Measurements from ENCODE around the gene S100PBP. TPM values are rescaled to one million over a fixed set of nuclear protein-coding genes. Genes with fewer than 3 reads are reported as not detected.

Gene S100PBP
- total RNA-seq, 2 experiments from 2014 or later, result 27.9 to 34.3 TPM

DNA sequence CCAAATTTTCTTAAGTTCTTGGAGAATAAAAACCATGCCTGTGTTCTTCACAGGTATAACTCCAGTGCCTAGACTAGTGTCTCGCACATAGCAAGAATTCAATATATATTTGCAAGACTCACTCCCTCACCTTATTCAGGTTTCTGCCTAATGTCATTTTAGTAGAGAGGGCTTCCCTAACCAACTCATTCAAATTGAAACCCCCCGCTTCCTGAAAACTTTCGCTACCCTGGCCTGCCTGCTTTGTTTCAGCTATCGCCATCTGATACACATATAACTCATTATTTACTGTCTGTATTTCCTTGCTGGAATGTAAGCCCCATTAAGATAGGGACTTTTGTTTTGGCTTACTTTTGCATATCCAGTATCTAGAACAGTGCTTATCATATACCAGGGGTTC, 8.9 kb upstream of the S100PBP start:
- ATAC-seq, result no peak
- Mint-ChIP-seq H3K36me3 (ENCODE audit: low read depth) (peaks cover 76% of the 10 kb centered on the region), H3K9me3 (ENCODE audit: low read depth) (no peaks in the 10 kb centered on the region), H3K4me1 (peaks cover 28% of the 10 kb centered on the region), H3K27me3 (no peaks in the 10 kb centered on the region), H3K4me3 (no peak overlapping the region), H3K27ac (no peak overlapping the region)
- intact Hi-C loops (cut with DNase I, micrococcal nuclease), result no loop called here
- ChIA-PET CTCF (no interaction called here), POLR2A (no interaction called here)
- no peak for DNase-seq

DNA sequence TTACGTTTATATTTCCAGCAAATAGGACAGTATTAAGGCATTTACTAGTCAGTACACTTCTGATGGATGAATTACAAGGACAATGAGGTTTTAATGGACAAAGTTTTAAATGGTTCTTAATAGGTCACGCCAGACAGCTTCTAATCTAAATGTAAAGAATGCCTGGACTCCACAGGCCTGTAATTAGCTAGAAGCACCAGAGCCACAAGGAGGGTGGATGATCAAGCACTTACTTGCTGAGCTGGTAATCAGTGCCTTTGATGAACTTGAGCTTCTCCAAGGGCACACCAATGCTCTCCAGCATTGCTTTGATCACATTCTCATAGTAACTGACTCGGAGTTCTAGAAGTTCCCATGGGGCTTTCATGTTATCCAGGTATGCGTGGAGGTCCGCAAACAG, 7.1 kb upstream of the S100PBP start:
- Mint-ChIP-seq H3K4me3 (no peak overlapping the region), H3K4me1 (peaks cover 45% of the 10 kb centered on the region), H3K27me3 (no peaks in the 10 kb centered on the region), H3K36me3 (ENCODE audit: low read depth) (peaks cover 83% of the 10 kb centered on the region), H3K27ac (no peak overlapping the region), H3K9me3 (ENCODE audit: low read depth) (no peaks in the 10 kb centered on the region)
- ChIA-PET POLR2A (no interaction called here), CTCF (no interaction called here)
- ATAC-seq, result no peak
- intact Hi-C loops (cut with DNase I, micrococcal nuclease), result loop anchor here in 1 of 2 experiments (10.0 kb wide), 1 partner anchor 1166 kb away; the partner anchor contains the start of gene PEF1
- no peak for DNase-seq

DNA sequence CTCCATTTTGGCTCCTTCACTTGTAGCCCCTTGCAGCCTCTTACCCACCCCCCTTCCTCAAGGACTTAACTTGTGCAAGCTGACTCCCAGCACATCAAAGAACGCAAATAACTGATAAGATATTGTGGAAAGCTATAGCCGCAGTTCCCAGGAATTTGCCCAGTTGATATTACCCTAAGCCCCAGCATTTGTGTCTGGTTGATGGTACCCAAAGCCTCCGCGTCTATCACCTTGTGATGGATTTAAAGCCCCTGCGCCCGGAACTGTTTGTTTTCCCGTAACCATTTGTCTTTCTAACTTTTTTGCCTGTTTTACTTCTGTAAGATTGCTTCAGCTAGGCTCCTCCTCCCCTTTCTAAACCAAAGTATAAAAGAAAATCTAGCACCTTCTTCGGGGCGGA, 6.2 kb upstream of the S100PBP start:
- Mint-ChIP-seq H3K9me3 (ENCODE audit: low read depth) (no peaks in the 10 kb centered on the region), H3K27me3 (no peaks in the 10 kb centered on the region), H3K27ac (no peak overlapping the region), H3K4me1 (peaks cover 50% of the 10 kb centered on the region), H3K4me3 (no peak overlapping the region), H3K36me3 (ENCODE audit: low read depth) (peaks cover 82% of the 10 kb centered on the region)
- intact Hi-C loops (cut with DNase I, micrococcal nuclease), result loop anchor here in 1 of 2 experiments (10.0 kb wide), 1 partner anchor 1166 kb away; the partner anchor contains the start of gene PEF1
- CTCF ChIA-PET, result interaction anchor here (0.6 to 1.1 kb wide), 4 partner anchors 15 to 192 kb away, joined by 3 to 5 read pairs (median 3); no protein-coding TSS in a partner anchor
- ATAC-seq, result no peak
- DNase-seq, result no peak
- POLR2A ChIA-PET, result interaction anchor here (0.7 kb wide), 1 partner anchor 99 kb away, joined by 3 read pairs; no protein-coding TSS in a partner anchor

DNA sequence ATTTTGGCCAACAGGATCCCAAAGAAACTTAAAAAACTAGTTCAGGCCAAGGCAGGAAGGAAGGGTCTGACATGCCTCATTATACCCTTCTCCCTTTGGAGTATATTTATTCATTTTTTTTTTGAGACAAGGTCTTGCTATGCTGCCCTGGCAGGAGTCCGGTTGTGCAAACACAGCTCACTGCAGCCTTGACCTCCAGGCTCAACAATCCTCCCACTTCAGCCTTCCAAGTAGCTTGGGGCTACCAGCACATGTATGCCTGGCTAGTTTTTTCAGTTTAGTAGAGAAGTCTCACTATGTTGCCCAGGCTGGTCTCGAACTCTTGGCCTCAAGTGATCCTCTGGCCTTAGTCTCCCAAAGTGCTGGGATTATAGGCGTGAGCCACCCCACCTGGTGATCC, 5.5 kb upstream of the S100PBP start:
- DNase-seq (no peak), ATAC-seq (no peak)
- ChIA-PET CTCF (interaction anchor here (1.0 to 1.1 kb wide), 2 partner anchors 37 to 39 kb away, joined by 3 to 5 read pairs; no protein-coding TSS in a partner anchor), POLR2A (no interaction called here)
- intact Hi-C loops (cut with DNase I, micrococcal nuclease), result loop anchor here in 1 of 2 experiments (10.0 kb wide), 1 partner anchor 1167 kb away; the partner anchor contains the start of gene PEF1
- Mint-ChIP-seq H3K4me1 (peaks cover 50% of the 10 kb centered on the region), H3K27ac (no peak overlapping the region), H3K36me3 (ENCODE audit: low read depth) (peaks cover 82% of the 10 kb centered on the region), H3K9me3 (ENCODE audit: low read depth) (no peaks in the 10 kb centered on the region), H3K4me3 (no peak overlapping the region), H3K27me3 (no peaks in the 10 kb centered on the region)

DNA sequence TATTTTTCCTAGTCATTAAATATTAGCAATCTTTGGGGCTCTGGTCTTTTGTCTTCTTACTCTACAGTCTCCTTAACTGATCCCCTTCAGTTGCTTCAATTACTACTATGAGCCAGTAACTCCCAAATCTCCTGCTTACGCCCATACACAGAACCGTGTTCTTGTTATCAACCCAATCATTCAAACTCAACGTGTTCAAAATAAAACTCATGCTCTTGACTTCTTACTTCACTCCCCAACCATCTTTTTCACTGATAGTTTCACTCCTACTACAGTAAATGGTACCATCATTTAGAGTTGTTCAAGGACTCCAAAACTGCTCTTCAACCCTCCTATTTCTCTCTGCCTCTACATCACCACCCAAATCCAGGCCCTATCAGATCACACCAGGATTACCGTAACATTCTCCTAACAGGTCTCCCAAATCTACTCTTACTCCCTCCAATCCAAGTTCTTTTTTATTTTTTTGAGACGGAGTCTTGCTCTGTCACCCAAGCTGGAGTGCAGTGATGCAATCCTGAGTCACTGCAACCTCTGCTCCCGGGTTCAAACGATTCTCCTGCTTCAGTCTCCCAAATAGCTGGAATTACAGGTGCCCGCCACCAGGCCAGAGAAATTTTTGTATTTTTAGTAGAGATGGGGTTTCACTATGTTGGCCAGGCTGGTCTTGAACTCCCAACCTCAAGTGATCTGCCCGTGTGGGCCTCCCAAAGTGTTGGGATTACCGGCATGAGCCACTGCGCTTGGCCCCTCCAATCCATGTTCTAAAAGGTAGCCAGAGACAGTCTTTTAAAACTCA, 3.3 kb upstream of the S100PBP start:
- H3K36me3 Mint-ChIP-seq (ENCODE audit: low read depth), result peaks cover 66% of the 10 kb centered on the region
- H3K27ac Mint-ChIP-seq, result peak overlapping the region; percentile 30
- intact Hi-C loops (cut with DNase I, micrococcal nuclease), result loop anchor here in 1 of 2 experiments (10.0 kb wide), 1 partner anchor 1169 kb away; the partner anchor contains the start of gene PEF1
- H3K9me3 Mint-ChIP-seq (ENCODE audit: low read depth), result no peaks in the 10 kb centered on the region
- ATAC-seq (no peak), DNase-seq (no peak)
- peak overlapping the region; percentile 19 for H3K4me3 Mint-ChIP-seq
- H3K4me1 Mint-ChIP-seq, result peaks cover 54% of the 10 kb centered on the region
- ChIA-PET POLR2A (no interaction called here), CTCF (no interaction called here)
- H3K27me3 Mint-ChIP-seq, result no peaks in the 10 kb centered on the region

DNA sequence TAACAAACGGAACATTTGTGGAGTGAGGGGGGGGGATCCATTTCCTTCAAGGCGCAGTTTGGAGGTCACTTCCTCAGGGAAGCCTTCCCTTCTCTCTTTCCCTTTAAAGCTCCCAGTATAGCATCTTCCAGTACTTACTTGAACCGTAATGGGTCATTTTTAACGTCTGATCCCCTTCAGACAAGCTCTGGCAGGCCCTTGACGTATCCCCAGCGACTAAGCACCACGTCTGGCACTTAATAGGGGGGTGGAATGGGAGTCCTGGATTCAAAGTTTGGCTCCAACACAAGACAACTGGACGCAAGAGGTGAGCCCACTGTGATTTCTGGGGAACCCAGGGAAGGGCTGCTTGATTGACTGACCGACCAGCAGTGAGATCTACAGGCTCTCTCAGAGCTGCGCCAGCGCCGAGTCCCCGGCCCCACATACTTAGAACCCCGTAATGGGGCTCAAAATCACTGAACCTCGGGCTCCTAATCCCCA, 736 bp upstream of the S100PBP start:
- ATAC-seq, result peak; percentile 17
- Mint-ChIP-seq H3K4me1 (peaks cover 52% of the 10 kb centered on the region), H3K27me3 (no peaks in the 10 kb centered on the region), H3K9me3 (ENCODE audit: low read depth) (no peaks in the 10 kb centered on the region), H3K4me3 (peak overlapping the region; percentile 97), H3K27ac (peak overlapping the region; percentile 99), H3K36me3 (ENCODE audit: low read depth) (peaks cover 42% of the 10 kb centered on the region)
- DNase-seq, result no peak
- intact Hi-C loops (cut with DNase I, micrococcal nuclease), result loop anchor here (1.0 to 10.0 kb wide), 20 partner anchors 15 to 1172 kb away; partner anchors contain the start of genes AZIN2 (in 1 of the 2), BSDC1 (in 1 of the 2), EIF3I (in 1 of the 2) and HDAC1 (in 1 of the 2)
- ChIA-PET CTCF (interaction anchor here (0.6 kb wide), 1 partner anchor 91 kb away, joined by 3 read pairs; no protein-coding TSS in a partner anchor), POLR2A (interaction anchor here (0.8 to 1.0 kb wide), 2 partner anchors 18 to 296 kb away, joined by 3 to 4 read pairs; no protein-coding TSS in a partner anchor)

DNA sequence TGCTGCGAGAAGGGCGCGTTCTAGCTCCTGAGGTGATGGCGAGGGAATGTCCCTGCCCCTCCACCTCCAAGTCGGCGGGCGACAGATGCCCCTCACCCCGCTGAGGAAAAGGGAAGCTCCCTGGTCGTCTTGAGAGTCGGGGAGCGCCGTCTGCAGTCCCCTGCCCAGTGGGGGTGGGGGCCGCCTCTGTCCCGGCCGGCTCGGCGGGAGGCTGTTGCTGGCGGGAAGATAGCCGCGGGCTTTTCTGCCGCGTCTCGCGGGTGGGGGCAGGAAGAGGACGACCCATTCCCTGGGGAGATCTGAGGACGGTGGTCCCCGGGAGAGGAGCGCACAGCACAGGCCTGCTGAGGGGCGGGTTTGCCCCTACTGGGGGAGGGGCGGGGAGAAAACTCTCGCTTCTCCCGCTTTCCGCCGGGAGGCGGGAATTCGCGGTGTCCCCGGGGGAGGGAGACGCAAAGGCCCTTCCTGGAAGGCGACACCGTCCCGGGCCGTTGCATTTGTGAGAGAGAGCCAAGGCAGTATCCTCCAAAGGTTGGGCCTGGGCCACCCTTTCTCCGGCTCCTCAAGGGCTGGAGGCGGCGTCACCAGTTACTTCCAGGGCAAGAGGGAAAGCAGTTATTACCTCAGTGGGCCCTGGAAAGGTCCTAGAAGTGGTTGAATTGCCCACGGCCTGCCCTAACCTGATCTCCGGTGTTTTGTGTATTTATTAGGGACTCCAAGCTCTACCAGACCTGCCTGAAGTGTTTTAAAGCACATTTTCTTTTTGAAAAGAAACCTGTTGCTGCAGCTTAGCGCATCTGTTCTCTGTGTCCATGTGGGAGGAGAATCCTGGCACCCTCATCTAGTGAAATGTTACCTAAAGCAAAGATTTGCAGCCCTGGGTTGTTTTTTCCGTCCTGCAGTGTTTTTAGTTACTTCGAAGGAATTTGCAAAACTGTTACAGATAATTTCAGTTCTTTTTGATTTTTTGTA, 648 bp downstream of the S100PBP start:
- DNase-seq, result peak; percentile 61
- ChIA-PET CTCF (interaction anchor here (0.6 kb wide), 1 partner anchor 638 kb away, joined by 5 read pairs; no protein-coding TSS in a partner anchor), POLR2A (interaction anchor here (0.6 to 1.0 kb wide), 4 partner anchors 13 to 298 kb away, joined by 3 to 7 read pairs (median 4); no protein-coding TSS in a partner anchor)
- peak overlapping the region; percentile 97 for H3K4me3 Mint-ChIP-seq
- no peaks in the 10 kb centered on the region for H3K9me3 Mint-ChIP-seq (ENCODE audit: low read depth)
- intact Hi-C loops (cut with DNase I, micrococcal nuclease), result loop anchor here (1.0 to 10.0 kb wide), 20 partner anchors 17 to 1173 kb away; partner anchors contain the start of genes AZIN2 (in 1 of the 2), BSDC1 (in 1 of the 2), EIF3I (in 1 of the 2) and HDAC1 (in 1 of the 2)
- H3K4me1 Mint-ChIP-seq, result peaks cover 45% of the 10 kb centered on the region
- peaks cover 34% of the 10 kb centered on the region for H3K36me3 Mint-ChIP-seq (ENCODE audit: low read depth)
- peak; percentile 3 for ATAC-seq
- H3K27me3 Mint-ChIP-seq, result no peaks in the 10 kb centered on the region
- peak overlapping the region; percentile 99 for H3K27ac Mint-ChIP-seq

DNA sequence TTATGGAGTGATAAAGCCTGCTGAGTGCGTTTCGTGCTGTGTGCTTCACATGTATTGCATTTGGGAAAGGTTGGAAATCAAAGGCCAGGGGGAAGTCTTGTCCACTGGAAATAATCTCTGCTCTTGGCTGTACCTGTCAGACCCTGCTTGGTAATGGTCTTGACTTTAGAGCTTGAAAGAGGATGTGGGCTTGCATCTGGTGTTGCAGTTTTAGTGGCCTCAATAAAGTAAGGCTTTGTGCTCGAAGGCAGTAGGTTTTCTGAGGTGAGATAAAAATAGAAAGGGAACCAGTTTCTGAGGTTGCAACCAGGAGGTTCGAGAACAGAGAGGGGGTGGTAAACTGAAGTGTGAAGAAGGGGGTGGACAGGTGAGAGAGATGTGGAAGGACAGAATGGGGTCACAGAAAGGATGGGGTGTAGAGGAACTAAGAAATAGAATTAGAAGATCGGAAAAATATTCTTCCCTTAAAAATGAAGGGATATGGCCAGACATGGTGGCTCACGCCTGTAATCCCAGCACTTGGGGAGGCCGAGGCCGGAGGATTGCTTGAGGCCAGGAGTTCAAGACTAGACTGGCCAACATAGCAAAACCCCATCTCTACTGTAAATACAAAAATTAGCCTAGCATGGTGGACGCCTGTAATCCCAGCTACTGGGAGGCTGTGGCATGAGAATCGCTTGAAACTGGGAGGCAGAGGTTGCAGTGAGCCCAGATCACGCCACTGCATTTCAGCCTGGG, 1.5 kb downstream of the S100PBP start:
- H3K36me3 Mint-ChIP-seq (ENCODE audit: low read depth), result peaks cover 27% of the 10 kb centered on the region
- intact Hi-C loops (cut with DNase I, micrococcal nuclease), result loop anchor here in 1 of 2 experiments (5.0 to 10.0 kb wide), 2 partner anchors 527 to 1174 kb away; partner anchors contain the start of genes HDAC1 and PEF1
- no peaks in the 10 kb centered on the region for H3K9me3 Mint-ChIP-seq (ENCODE audit: low read depth)
- peak overlapping the region; percentile 97 for H3K4me3 Mint-ChIP-seq
- peak; percentile 23 for DNase-seq
- POLR2A ChIA-PET, result interaction anchor here (0.6 to 0.7 kb wide), 2 partner anchors 14 to 140 kb away, joined by 3 to 5 read pairs; no protein-coding TSS in a partner anchor
- no peaks in the 10 kb centered on the region for H3K27me3 Mint-ChIP-seq
- CTCF ChIA-PET, result interaction anchor here (0.6 kb wide), 1 partner anchor 613 kb away, joined by 3 read pairs; no protein-coding TSS in a partner anchor
- peak; percentile 7 for ATAC-seq
- H3K27ac Mint-ChIP-seq, result peak overlapping the region; percentile 74
- peaks cover 37% of the 10 kb centered on the region for H3K4me1 Mint-ChIP-seq

DNA sequence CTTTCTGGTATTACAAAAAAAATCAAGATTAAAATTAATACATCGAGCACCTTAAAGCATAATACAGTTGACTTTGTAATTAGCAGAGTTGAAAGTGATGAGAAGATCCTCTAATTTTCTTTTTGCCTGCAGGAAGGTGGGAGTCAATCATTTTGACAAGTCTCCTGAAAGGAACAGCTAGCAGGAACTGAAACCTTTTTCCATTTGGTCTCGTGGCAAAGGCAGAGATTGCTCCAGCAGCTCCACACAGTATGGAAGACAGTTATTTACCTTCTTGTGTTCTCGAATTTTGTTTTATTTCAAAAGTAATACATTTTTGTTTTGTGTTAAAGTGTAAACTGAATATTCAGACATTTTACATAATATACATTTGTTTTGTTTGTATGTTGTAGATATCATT, 7.7 kb downstream of the S100PBP start:
- POLR2A ChIA-PET, result no interaction called here
- H3K4me1 Mint-ChIP-seq, result peaks cover 6% of the 10 kb centered on the region
- H3K27me3 Mint-ChIP-seq, result no peaks in the 10 kb centered on the region
- H3K27ac Mint-ChIP-seq, result no peak overlapping the region
- ATAC-seq (no peak), DNase-seq (no peak)
- intact Hi-C loops (cut with DNase I, micrococcal nuclease), result no loop called here
- H3K9me3 Mint-ChIP-seq (ENCODE audit: low read depth), result no peaks in the 10 kb centered on the region
- peaks cover 27% of the 10 kb centered on the region for H3K36me3 Mint-ChIP-seq (ENCODE audit: low read depth)
- H3K4me3 Mint-ChIP-seq, result no peak overlapping the region
- CTCF ChIA-PET, result no interaction called here

DNA sequence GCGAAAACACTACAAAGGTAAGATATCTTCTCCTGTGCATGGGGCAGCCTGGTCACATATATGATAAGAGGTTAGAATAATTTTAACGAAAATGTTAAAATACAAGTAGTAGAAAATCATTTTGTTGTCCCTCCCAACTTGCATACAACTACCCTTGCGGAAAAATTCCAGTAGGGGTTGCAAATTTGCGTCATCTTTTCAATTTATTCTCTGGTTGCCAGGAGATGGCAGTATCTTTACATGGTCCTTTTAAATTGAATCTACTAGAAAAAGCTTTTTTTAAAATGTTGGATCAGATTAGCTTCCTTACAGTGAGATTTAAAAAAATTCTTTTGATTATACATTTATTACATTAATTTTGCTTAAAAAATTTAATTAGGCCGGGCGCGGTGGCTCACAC, 10.9 kb downstream of the S100PBP start:
- Mint-ChIP-seq H3K4me3 (no peak overlapping the region), H3K36me3 (ENCODE audit: low read depth) (peaks cover 48% of the 10 kb centered on the region), H3K27ac (no peak overlapping the region), H3K9me3 (ENCODE audit: low read depth) (no peaks in the 10 kb centered on the region), H3K27me3 (no peaks in the 10 kb centered on the region), H3K4me1 (peaks cover 3% of the 10 kb centered on the region)
- no peak for ATAC-seq
- DNase-seq, result no peak
- CTCF ChIA-PET, result interaction anchor here (0.7 kb wide), 1 partner anchor 103 kb away, joined by 3 read pairs; no protein-coding TSS in a partner anchor
- POLR2A ChIA-PET, result no interaction called here
- intact Hi-C loops (cut with DNase I, micrococcal nuclease), result no loop called here
